ENCODE measurements around the gene KPNA5. TPM values are rescaled to one million over a fixed set of nuclear protein-coding genes. Genes with fewer than 3 reads are reported as not detected.
A peak's percentile ranks its signal among the peaks of the same experiment; 100 is the strongest.

KPNA5 gene
- total RNA-seq, 1 donor, result 11.2 TPM

DNA sequence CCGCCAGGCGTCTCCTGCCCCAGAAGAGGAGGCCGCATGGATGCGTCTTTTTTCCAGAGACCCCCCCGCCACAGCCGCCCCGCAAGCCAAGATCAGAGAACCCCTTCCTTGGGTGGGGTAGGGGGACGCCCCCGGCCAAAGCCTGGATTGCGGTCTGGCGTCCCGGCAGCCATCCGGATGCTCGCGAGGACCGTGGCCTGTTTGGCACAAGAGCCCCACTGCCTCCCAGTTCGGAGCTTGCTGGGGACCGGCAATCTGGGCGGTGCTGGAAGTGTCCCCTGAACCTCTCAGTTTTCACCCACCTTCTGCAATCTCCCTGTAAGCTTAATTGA, 83.6 kb downstream of the KPNA5 start:
- Histone ChIP-seq H3K4me3 (ENCODE audit: insufficient read depth, low read length) (peak overlapping the region; percentile 67), H3K36me3 (ENCODE audit: insufficient read depth, low read length) (no peaks in the 10 kb centered on the region), H3K27me3 (ENCODE audit: insufficient read depth, low read length) (peaks cover 38% of the 10 kb centered on the region), H3K4me1 (ENCODE audit: insufficient read depth, low read length) (no peaks in the 10 kb centered on the region), H3K4me2 (ENCODE audit: insufficient read depth, low read length) (peak overlapping the region; percentile 80), H3K27ac (ENCODE audit: low read depth, low read length) (no peak overlapping the region), H3K9me3 (ENCODE audit: low read depth, low read length) (no peaks in the 10 kb centered on the region), H4K20me1 (ENCODE audit: insufficient read depth, low read length) (no peaks in the 10 kb centered on the region), H3K79me2 (ENCODE audit: insufficient read depth, low read length) (no peaks in the 10 kb centered on the region), H2AFZ (ENCODE audit: low read length) (peak overlapping the region; percentile 87)
- TF ChIP-seq CTCF (IDR thresholded peaks at IDR 0.05; ENCODE audit: extremely low read depth, low read depth, low read length), result no peak
- no peak for DNase-seq (ENCODE audit: insufficient read length, low spot score, missing footprints)

DNA sequence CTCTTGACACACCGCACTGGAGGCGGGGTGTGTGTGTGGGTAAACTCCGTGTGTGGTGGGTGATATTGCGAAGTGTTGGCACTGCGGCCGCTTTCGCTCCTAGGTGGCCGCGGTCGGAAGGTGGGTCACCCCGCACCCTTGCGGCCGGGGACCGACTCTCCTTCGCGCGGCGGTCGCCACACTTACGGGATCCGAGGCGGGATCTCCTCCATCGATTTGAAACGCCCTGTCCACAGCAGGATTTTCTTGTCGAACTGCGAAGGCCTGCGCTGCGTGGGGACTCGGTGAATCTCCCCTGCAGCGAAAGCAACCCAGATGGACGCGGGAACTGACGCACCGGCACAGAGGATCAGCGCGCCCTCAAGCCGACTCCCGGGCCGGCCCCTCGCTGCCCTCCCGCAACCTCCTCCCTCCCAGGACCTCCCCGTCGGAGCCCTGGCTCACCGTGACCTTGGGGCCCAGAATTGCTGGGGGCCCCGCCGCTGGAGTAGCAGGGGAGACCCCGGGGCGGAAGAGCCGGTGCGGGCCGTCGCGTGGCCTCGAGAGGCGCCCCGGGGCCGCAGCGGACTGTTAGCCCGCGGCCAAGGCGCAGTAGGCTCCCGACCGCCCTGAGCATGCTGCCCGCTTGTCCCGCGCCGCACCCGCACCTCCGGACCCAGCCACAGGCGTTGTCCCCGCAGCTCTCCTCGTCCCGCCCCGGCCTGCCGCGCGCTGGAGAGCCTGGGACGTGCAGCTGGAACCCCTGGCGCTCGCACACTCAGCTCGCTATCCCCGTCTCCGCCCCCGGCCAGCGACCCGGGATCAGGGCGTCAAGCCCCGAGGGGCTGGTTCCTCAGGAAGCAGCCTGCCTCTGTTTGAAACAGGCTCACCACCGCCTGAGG, 84.2 kb downstream of the KPNA5 start, which contains the start of gene FAM162B:
Gene FAM162B (minus strand): TSS at position 759 of the 881 bp plus-strand sequence. CDS start 143 bp downstream, at position 616.
- no peak within 1 kb of the TSS for H3K27ac ChIP-seq (ENCODE audit: low read depth, low read length)
- DNase-seq (ENCODE audit: insufficient read length, low spot score, missing footprints), result peak; percentile 81
- no peaks in the 10 kb centered on the region for H3K9me3 ChIP-seq (ENCODE audit: low read depth, low read length)
- H2AFZ ChIP-seq (ENCODE audit: low read length), result peak within 1 kb of the TSS; percentile 87
- H3K4me2 ChIP-seq (ENCODE audit: insufficient read depth, low read length), result peak within 1 kb of the TSS; percentile 80
- H3K4me3 ChIP-seq (ENCODE audit: insufficient read depth, low read length), result peak within 1 kb of the TSS; percentile 67
- H4K20me1 ChIP-seq (ENCODE audit: insufficient read depth, low read length), result no peaks in the 10 kb centered on the region
- H3K4me1 ChIP-seq (ENCODE audit: insufficient read depth, low read length), result no peaks in the 10 kb centered on the region
- peaks cover 38% of the 10 kb centered on the region for H3K27me3 ChIP-seq (ENCODE audit: insufficient read depth, low read length)
- H3K79me2 ChIP-seq (ENCODE audit: insufficient read depth, low read length), result no peaks in the 10 kb centered on the region
- TF ChIP-seq CTCF (IDR thresholded peaks at IDR 0.05; ENCODE audit: extremely low read depth, low read depth, low read length), result no peak
- no peaks in the 10 kb centered on the region for H3K36me3 ChIP-seq (ENCODE audit: insufficient read depth, low read length)

- H3K36me3 ChIP-seq (ENCODE audit: insufficient read depth, low read length), result no peaks in the 10 kb centered on the region
Observed at GRCh38 chr6:116766506-116767176, 85.6 kb downstream of the KPNA5 start.

More at GRCh38 chr6:116766506-116767176, 85.6 kb downstream of the KPNA5 start:
- Histone ChIP-seq H3K4me3 (ENCODE audit: insufficient read depth, low read length) (no peak overlapping the region), H2AFZ (ENCODE audit: low read length) (no peak overlapping the region), H3K9me3 (ENCODE audit: low read depth, low read length) (no peaks in the 10 kb centered on the region), H4K20me1 (ENCODE audit: insufficient read depth, low read length) (no peaks in the 10 kb centered on the region), H3K4me1 (ENCODE audit: insufficient read depth, low read length) (no peaks in the 10 kb centered on the region), H3K27ac (ENCODE audit: low read depth, low read length) (no peak overlapping the region), H3K27me3 (ENCODE audit: insufficient read depth, low read length) (peaks cover 38% of the 10 kb centered on the region), H3K79me2 (ENCODE audit: insufficient read depth, low read length) (no peaks in the 10 kb centered on the region), H3K4me2 (ENCODE audit: insufficient read depth, low read length) (no peak overlapping the region)
- TF ChIP-seq CTCF (IDR thresholded peaks at IDR 0.05; ENCODE audit: extremely low read depth, low read depth, low read length), result no peak
- DNase-seq (ENCODE audit: insufficient read length, low spot score, missing footprints), result peak; percentile 59
